H4 (cell line): Measurements from ENCODE around the gene SLC33A1. TPM values are rescaled to one million over a fixed set of nuclear protein-coding genes. Genes with fewer than 3 reads are reported as not detected.
"Not testable (repeated sequence)": the region's sequence is repeated elsewhere in the genome, so short reads cannot be mapped to it uniquely, and the experiment has no call there.

Experiments used
- DNase-seq: peaks from one replicate; pipeline ENCODE4 v3.0.0-alpha.2; 2015; ENCODE audit warnings: low spot score
- total RNA-seq: library from RNA; depleted of rRNA; stranded (reverse); fragments of >200 nt; shearing (Covaris generic); gene quantifications from 2 replicates; pipeline ENCODE4 v1.2.3, GENCODE V29; 2014; rRNA removed

Gene SLC33A1
- total RNA-seq = 36.5 and 45.4 TPM in 2 replicates

DNA sequence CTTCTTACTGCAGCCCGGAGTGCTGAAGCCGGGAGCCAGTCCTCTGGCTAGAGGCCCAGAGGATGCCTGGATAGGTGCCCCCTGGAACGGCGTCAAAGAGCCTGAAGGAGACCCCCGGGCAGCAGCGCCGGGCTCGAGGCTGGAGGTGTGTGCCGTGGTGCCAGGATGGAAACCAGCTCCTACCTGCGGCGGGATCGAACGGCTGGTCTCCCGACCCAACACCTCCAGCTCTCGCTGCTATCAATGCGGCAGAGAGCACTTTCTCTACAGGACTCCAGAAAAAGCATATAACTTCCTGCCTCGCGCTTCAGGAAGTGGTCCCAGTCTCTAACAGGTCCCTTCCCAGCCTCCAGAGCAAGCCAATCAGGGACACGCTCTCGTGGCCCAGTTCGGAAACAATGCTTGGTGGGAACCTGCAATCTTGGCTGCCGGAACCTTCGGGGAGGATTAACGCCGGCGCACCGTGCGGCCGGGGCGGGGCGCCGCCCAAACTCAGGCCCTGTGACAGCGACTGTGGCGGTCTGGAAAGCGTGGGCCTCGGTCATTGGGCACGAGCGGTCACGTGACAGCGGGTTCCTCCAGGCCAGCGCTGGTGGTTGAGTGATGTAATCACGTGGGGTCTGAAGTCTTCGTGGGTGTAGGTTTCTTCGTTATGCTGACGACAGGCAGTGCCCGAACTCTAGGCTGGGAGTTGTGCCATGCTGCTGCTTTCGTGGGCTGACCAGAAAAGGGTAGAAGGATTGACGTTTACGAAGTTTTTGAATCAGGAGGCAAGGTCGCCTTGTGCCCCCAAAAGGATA lies at the start of gene SLC33A1:
Gene SLC33A1, minus strand, starts transcription at position 287 of the 800 bp plus-strand sequence. CDS start 430 bp downstream, outside the sequence.
- peak; percentile 100 for DNase-seq

DNA sequence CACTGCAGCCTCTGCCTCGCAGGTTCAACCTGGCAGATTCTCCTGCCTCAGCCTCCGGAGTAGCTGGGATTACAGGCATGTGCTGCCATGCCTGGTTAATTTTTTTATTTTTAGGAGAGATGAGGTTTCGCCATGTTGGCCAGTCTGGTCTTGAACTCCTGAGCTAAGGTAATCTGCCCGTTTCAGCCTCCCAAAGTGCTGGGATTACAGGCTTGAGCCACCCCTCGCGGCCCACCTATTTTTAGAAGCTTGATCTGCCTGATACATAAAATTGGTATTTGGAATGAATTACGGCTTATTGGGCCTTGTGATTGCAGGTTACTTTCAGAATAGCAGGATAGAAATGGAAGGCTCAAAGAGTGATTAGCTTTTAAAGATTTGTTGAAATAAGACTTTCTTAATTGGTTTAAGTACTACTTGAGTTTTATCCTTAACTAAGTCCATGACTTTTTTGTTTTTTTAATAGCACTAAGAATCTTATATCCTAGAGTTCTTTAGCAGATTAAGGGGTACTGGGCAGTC lies 41.2 kb upstream of the SLC33A1 start:
- DNase-seq = no peak

DNA sequence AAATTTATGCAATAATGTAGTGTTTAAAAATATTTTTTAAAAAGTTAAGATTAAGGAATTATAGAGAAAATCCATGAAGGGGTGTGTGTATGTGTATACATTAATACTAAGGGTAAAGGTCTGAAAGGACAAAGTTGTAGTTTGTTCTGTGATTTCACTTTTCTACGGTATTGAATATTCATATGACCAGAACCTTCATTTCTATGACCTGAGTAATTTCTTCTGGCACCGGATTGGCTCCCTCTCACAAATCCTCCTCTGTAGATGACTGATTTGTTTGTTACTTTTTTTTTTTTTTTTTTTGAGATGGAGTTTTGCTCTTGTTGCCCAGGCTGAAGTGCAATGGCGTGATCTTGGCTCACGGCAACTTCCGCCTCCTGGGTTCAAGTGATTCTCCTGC lies 37.1 kb upstream of the SLC33A1 start:
- no peak for DNase-seq

DNA sequence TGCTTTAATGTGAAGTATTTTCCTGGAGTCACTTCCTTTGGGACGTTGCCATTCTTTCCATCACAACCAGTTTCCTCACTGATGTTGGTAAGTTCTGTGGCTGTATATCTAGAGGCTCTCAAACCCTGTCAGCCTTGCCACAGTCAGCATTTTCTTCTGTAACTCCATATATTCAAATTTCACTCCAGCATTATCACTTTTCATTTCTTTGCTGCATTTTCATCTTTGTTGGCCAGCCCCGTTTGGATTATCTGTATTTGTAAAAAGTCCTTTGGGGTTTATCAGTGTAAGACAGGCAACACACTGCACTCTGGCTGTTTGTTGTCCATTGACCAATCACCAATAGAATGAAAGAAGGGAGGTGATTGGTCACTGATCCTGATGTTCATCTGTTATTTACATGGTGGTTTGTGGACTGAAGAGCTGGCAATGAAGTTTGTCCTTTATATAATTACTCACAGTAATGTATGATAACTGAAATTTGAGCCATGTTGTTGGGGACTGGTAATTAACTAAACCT lies 36.5 kb upstream of the SLC33A1 start:
- peak; percentile 44 for DNase-seq

DNA sequence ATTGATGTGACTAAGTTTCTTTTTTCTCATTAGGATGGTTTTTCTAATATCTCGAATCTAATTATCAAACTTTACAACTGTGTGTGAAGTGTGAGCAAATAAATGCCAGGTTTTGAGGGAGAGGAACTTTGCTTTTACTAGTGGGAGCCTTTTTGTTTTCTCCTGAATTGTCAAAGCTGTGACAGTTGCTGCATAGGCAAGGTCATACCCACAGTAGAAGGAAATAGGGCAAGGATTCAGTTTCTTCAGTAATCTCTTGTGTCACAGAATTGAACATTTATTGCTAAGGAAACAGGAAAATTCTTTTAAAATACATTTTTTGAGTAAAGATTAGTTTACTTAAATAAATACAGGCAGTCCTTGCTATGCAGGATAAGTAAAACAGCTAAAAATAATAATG lies 35.7 kb upstream of the SLC33A1 start:
- DNase-seq = no peak

DNA sequence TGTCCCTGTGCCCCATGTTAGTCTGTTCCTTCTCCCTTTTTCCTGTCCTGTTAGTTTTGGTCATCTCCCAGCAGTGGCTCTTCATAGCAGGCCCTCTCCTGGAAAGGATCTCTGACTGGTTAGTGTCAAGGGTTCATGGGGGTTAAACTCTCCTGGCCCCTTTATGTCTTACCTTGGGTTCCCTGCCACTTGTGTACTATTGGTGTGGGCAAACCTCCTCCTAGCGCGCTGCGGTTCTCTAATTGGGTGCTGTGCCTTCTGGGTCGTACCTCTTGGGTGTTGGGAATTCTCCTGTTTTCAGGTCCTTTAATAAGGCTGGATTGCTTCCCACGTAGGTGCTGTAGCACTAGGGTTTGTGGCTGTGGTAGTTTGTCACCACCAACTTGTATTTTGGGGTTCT lies 35.0 kb upstream of the SLC33A1 start:
- DNase-seq = no peak

DNA sequence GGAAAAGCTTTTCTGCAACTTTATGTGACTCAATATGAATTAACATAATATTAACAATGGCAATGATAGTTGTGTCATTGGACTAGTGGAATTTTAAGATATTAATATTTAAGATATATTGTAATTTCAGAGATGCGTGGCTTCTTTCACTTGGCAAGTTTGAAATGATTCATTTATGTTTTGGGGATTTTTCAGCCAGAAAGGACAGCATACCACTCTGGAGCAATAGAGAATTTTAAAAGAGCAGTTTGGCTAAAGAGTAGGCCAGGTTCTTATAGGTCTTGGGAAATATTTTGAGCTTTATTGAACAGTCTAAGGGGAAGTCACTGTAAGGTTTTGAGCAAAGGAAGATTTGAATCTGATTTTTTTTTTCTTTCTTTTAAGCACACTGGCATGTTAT lies 32.7 kb upstream of the SLC33A1 start:
- DNase-seq = no peak

DNA sequence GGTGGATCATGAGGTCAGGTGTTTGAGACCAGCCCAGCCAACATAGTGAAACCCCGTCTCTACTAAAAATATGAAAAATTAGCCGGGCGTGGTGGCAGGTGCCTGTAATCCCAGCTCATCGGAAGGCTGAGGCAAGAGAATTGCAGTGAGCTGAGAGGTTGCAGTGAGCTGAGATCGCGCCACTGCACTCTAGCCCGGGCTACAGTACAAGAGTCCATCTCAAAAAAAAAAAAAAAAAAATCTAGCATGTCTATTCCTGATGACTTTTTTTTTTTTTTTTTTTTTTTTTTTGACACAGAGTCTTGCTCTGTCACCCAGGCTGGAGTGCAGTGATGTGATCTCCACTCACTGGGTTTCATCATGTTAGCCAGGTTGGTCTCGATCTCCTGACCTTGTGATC lies 32.1 kb upstream of the SLC33A1 start:
- not testable (repeated sequence) for DNase-seq

DNA sequence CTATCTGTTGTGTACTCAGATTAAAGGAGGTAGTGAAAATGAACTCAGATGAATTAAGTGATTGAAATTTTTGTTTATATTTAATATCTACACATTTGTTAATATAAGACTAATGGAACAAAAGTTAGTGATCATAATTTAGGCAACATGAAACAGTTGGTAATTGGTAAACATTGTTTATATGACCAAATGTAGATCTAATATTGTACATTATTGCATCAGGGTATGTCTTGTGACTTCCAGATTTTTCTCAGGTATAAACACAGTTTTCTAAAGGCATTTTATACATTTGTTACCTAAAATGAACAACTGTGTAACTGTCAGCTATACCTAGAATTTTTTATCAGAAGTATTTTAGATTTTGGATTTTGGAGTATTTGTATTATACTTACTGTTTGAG lies 31.1 kb upstream of the SLC33A1 start:
- DNase-seq = no peak

DNA sequence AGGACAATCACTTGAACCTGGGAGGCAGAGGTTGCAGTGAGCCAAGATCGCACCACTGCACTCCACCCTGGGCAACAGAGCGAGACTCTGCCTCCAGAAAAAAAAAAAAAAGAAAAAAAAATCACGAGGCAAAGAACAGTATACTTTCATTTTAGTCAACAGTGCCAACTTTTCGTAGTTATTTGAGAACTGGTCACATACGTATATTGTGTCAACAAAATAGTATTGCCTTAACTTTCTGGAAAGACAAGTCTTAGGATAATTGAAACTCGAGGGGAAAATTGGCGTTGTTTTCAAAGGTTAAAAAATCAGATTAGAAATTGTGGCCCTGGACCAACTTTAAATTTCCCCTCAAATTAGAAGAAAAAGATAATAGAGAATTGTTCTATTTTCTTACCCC lies 30.1 kb upstream of the SLC33A1 start:
- DNase-seq = no peak

DNA sequence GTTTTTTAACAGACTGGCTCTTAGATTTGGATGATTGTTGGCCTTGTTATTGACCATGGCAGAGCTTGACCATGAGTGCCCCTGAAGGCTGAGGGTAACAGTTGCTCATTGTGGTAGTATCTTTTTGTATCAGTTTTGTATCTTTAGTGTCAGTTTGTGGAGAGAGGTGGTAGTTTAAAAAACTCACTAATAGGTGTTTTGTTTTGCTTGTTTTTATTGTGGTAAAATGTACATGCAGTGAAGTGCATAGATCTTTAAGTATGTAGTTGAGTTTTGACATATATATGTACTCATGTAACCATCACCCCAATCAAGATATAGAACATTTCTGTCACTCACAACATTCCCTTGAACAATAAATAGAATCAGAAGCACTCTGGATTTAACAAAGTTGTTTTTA lies 26.1 kb upstream of the SLC33A1 start:
- DNase-seq = no peak

DNA sequence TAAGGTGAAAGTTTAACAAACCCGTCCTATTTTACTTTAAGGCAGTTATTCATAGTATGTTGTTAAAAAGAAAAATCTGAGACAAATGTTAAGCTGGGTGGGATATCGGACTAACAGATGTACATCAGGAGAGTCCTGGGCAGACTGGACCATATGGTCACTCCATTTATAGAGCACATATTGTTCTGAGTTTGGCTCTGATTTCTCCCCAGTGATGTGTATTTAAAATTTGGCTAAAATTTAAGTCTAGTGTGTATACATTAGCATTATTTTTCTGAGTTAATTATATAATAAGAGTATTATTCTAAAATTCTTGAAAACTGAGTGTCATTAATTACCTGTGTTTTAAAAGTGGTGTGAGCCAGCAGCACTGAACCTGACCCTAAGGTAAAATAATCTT lies 22.3 kb upstream of the SLC33A1 start:
- DNase-seq = no peak

DNA sequence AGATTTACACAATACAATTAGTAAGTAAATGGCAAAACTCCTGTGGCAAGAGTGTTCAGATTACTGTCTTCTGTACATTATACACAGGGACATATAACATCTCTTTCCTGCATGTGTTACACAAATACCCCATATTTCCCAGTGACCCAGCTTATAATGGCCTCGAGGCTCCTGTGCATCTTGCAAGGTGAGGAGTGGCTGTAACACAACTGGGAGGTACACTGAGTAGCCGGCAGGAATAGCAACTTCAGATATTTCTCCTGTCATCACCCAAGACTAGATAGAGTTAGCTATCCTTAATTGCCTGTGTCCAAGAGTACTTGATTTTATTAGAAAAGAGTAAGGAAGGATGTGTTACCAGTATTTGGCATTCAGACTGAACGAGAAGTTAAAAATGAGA lies 21.8 kb upstream of the SLC33A1 start:
- no peak for DNase-seq

DNA sequence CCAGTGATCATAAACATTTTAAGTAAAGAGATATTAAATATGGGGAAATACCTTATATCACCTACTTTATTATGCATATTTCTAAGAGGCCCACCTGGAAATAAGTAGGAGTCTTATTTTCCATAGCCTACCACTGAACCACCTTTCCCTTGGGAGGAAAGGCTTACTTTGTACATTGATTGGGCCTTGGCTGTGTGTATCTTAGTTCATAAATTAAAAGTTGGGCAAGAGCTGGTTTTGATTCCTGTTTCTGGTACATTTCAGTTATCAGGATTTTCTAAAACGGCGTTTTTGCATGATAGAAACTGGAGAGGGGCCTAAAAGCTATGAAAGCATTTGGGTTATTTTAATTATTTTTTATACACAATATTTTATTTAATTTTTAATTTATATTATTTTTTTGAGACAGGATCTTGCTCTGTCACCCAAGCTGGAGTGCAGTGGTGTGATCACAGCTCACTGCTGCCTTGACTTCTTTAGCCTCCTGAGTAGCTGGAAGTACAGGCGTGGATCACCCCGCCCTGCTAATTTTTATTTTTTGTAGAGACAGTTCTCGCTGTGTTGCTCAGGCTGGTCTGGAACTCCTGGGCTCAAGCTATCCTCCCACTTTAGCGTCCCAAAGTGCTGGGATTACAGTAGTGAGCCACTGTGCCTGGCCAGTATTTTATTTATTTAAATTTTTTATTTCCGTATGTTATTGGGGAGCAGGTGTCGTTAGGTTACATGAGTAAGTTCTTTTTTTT lies 18.8 kb upstream of the SLC33A1 start:
- no peak for DNase-seq

DNA sequence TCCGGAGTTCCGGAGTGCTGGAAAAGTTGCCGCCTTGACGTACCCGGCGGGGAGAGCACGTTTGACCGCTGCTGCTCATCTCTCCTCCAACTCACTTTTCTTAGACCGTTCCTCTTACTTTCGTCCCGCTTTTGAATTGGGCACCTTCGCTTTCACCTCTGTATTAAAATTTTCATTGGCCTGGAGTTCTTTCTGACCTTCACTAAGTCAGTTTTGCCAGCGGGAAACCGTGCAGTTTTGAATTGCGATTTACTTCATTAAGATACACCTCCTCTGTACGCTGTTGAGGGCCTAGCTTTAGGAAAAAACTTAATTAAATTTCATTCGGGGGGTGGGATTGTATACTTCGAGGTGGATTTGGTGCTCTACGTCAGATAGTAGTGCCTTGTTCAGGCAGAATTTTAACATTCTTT lies 17.5 kb upstream of the SLC33A1 start:
- DNase-seq = peak; percentile 22

DNA sequence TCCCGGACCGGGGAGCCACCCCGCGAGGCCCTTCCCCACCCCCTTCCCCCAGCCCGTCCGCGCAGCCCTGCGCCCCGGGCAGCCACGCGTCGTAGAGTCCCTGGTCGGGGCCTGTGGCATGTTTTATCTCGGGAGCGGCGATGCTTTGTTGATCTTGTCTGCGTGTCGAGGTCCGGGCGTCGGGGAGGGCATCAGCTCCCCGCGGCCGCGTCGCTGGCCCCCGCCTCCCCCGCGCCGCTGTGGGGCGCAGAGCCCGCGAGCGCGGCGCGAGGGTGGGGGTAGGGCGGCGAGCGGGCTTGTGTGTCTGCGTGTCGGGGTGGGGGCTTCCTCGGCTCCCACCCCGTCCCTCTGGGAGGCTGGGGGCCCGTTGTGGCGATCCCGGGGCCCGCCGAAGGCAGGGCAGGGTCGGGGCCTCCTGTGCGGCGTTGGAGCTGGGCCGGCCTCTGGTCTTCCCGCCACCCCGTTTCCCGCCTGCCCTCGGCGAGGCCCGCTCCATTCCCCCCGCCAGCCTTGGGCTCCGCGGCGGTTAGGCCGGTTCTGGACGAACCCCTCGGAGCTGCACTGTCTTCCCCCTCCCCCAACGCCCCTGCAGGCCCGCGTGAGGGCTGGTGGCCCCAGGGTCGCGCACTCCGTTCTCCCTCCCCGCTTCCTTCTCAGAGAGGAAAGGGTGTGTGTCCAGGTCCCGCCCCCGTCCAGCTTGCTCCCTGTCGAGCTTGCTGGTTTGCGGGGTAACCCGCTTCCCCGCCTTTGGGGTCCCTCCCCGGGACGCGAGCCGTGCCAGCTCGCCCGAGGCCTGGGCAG lies 16.9 kb upstream of the SLC33A1 start:
- peak; percentile 10 for DNase-seq

DNA sequence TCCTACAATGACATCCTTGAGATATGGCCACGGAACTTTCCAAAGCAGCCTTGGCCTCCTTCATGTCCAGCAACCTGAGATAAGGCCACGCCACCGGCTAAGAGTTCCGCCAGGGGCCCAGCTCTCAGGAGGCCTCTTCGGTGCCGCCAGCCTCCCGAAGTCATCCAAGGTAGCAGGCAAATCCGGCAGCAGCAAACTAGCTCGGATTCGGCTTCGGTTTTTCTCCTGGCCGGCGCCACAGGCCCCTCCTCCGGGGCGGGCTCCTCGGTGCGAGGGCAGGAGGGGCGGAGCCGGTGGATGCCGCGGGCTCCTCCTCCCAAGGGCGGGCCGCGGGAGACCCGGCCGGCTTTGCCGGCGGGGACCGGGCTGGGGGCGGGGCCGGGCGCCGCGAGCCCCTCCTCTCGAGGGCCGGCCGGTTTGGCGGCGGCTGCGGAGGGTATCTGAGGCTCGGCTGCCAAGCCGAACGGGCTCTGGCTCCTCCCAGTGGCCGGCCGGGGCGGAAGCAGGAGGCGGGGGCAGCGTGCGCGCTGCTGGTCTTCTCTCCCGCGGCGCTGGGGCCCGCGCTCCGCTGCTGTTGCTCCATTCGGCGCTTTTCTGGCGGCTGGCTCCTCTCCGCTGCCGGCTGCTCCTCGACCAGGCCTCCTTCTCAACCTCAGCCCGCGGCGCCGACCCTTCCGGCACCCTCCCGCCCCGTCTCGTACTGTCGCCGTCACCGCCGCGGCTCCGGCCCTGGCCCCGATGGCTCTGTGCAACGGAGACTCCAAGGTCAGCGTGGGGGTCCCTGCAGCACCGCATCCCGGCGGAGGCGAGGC lies 16.1 kb upstream of the SLC33A1 start, which contains the start of gene GMPS:
Gene GMPS, plus strand, starts transcription at position 518 of the 812 bp plus-strand sequence. Its CDS starts 221 bp downstream, at position 739.
- DNase-seq = peak; percentile 88

DNA sequence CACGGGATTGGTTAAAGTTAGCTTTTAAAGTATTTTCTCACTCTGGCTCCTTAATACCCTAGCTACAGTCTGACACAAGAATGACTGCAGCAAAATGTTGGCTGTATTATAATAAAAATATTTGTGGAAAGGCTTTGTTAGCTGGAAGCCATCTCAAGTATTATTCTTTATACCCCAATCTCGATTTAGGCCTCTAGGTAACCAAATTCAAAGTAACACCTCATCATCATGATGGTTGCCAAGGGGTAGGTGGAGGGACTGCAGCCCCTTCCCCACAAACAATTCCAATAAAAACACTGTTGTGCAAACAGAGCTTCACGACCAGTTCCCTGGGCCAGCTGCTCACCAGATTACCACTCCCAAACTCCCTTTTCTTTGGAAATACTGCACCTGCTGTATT lies 15.5 kb upstream of the SLC33A1 start:
- no peak for DNase-seq

DNA sequence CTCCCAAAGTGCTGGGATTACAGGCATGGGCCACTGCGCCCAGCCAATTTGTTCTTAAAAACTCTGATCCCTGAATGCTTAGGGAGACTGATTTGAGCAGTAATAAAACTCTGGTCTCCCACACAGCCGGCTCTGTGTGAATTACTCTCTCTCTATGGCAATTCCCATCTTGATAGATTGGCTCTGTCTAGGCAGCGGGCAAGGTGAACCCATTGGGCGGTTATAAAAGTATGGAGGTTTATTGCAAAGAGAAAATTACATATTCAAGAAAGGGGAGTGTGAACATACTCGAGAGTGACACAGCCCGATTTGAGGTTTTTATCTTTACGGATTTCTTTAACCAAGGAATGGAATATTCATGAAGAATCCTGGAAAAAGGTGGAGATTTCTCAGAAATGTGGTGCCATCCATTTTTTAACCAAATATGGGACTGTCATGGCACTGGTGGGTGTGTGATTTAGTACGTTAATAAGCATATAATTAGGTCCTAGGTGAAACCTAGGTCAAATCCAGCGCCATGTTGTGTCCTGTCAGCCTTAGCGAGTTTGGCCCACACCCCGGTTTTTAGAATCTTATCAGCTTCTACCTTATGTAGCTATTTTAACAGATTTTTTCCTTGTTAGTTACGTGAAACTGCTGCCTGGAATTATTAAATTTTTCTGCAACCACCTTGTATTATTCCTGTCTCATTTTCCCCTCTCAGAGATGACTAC lies 9.0 kb upstream of the SLC33A1 start:
- no peak for DNase-seq
